Ramos (cell line): Measurements from ENCODE around the gene TMTC1.
"Not testable (repeated sequence)": the region's sequence is repeated elsewhere in the genome, so short reads cannot be mapped to it uniquely, and the experiment has no call there.

Experiments
- in situ Hi-C: fragments of 300-500 bp; cut with MboI; formaldehyde crosslinking; loops from one replicate; pipeline ENCODE4 v1.14.3; 2022; ENCODE audit warnings: low sequenced_read_pairs; ENCODE audit not compliant: unreplicated experiment

The TMTC1 gene

DNA sequence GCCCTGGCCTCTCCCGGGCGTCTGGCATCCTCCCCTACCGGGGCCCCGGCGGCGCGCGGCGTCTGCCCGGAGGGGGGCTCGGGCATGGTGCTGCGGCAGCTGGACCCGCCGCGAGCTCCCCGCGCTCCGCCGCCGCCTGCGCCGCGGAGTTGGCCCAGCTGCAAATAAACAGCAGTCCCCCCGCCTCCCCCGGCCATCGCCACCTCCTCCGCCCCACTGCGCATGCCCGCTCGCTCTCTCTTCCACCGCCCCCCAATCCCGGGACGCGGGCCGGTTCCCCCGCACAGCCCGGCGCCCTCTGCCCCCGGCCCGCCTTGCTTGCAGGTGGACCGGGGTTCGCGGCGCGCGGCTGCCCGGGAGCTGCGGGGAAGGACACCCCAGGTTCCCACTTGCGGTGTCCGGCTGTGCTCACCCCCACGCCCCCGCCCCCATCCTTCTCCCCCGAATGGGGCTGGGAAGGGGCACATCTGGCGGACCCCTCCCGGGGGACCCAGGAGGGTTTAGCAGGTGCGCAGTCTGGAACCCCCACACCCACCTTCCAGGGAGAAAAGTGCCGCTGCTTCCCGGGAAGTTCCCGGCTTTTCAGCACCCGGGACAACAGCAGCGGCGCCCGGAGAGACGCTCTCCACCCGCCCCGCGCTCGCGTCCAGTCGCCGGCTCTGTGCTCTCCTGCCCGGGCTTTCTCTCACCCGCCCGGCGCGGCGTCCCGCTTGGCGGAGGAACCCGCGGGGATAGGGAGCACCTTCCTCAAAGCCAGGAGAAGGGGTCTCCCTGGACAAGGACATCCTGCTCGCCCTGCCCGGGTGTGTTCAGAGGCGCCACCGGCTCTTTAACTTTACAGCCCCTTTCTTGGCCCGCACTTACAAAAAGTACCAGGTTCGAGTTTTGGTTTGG lies at the start of gene TMTC1:
TSS of gene TMTC1 (minus strand) at position 170 of the 894 bp plus-strand sequence. CDS start 191 bp downstream, outside the sequence.
- in situ Hi-C loops = no loop called here

DNA sequence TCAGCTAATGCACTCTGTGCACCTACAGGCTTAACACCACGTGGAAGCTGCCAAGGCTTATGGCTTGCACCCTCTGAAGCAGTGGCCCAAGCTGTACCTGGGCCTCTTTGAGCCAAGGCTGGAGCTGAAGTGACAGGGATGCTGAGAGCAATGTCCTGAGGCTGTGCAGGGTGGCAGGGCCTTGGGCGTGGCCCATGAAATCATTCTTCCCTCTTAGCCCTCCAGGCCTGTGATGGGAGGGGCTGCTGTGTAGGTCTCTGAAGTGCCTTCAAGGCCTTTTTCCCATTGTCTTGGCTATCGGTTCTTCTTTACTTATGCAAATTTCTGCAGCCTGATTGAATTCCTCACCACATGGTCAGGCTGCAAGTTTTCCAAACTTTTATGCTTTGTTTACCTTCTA lies 47.4 kb upstream of the TMTC1 start:
- in situ Hi-C loops = no loop called here

DNA sequence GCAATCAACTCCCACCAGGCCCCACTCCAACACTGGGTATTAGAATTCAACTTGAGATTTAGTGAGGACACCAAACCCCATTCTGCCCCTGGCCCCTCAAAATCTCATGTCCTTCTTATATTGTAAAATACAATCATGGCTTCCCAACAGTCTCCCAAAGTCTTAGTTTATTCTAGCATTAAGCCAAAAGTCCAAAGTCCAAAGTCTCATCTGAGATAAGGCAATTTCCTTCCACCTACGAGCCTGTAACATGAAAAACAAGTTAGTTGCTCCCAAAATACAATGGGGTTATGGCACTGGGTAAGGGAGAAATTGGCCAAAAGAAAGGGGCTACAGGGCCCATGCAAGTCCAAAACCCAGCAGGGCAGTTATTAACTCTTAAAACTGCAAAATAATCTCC lies 46.6 kb upstream of the TMTC1 start:
- in situ Hi-C loops = no loop called here

GRCh38 chr12:29818916-29819623 lies 35.3 kb upstream of the TMTC1 start:
- in situ Hi-C loops = no loop called here

DNA sequence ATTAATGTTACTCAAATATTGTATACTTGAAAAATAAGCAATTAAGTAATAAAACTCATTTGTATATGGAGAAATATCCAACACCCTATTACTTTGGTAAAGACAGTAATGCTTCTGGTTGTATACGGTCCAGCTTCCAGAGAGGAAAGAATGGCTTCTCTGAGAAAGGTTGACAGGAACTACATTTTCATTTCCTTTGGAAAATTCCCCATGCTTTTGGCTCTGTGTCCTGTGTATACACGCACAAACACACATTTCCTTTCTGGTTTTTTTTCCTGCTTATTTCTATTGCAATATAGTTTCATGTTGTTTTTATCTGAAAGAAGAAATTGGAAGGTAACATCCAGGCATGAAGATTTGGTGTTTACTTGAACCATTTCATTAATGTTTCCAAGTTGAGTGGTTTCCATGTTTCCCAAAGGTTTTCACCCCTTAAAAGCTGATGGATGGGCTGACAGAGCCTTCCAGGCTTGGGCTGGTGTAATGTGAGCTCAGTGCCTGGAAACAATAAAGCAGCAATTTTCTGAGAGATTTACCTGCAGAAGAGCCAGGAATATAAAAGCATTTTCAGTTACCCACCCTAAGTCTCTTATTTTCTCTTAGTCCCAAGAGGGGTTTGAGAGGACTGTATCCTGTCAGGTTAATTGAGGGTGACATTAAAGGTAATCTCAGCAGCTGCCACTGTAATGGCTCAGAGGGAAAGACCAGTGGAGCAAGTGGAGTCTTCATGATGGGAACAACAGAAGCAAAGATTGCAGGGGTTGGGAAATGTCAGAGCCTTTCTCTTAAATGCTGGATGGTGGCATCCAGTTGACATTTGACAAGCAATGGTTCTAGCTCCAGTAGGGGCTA lies 33.4 kb upstream of the TMTC1 start:
- in situ Hi-C loops = no loop called here

- in situ Hi-C loops = not testable (repeated sequence)
These were observed 26.0 kb upstream of the TMTC1 start for GRCh38 chr12:29809616-29810361.

DNA sequence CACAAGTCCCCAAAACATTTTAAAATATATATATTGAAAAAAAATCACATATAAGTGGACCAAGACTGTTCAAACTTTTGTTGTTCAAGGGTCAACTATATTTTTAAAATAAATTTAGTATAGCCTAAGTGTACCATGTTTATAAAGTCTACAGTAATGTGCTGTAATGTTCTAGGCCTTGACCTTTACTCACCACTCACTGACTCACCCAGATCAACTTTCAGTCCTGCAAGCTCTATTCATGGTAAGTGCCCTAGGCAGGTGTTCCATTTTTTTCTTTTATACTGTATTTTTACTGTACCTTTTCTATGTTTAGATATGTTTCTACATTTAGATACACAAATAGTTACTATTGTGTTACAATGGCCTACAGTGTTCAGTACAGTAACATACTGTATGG lies 23.4 kb upstream of the TMTC1 start:
- in situ Hi-C loops = no loop called here

- in situ Hi-C loops = no loop called here
These were observed 20.3 kb upstream of the TMTC1 start for GRCh38 chr12:29804019-29804418.

DNA sequence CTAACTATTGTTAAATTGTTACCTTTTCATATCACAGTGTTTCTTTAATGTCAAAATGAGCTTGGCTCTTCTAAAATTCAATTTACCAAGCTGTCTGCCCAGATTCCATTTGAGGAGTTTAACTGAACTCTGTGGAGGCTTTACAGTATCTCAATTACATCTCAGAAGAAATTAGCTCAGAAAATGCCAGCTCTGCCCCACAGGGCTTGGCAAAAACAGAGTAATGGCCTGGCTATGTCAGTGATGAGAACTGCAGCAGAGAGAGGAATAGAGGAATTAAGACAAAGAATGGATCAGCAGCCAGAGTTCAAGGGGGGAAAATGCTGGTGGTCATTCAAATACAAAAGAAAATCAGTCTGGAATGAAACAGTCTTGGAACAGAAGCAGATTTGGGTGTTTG lies 15.8 kb upstream of the TMTC1 start:
- in situ Hi-C loops = no loop called here

DNA sequence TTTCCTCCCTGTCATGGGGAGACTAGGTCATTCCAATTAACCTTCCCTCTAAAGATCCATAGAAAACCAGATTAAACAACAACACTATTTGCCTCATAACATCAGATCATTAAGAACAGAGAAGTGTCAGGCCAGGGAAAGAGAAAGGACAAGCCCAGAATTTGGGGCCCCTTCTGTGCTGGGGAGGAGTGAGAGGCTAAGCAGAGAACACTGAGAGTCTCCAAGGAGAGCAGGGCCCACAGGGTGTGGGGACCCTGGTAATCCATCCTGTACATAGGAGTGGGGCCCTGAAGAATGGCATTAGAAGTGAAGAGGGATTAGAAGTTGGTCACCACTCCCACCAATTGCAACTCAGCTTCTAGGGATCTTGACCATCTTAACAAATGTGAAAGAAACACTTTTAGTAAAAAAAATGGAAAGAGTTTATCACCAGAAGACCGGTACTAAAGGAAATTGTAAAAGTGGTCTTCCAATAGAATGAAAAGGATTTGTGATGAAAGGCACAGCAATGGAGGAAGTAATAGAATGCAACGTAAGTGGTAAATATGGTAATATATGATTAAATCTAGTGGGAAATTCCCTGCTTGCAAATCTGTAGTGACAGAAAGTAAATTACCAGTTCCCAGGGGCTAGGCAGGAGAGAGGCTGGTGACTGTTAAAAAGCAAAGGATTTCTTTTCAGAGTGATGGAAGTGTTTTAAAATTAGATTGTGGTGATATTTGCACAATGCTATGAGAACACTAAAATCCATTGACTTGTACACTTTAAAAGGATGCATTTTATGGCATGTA lies 14.0 kb upstream of the TMTC1 start:
- in situ Hi-C loops = no loop called here

GRCh38 chr12:29796823-29797263 lies 13.1 kb upstream of the TMTC1 start:
- in situ Hi-C loops = no loop called here

DNA sequence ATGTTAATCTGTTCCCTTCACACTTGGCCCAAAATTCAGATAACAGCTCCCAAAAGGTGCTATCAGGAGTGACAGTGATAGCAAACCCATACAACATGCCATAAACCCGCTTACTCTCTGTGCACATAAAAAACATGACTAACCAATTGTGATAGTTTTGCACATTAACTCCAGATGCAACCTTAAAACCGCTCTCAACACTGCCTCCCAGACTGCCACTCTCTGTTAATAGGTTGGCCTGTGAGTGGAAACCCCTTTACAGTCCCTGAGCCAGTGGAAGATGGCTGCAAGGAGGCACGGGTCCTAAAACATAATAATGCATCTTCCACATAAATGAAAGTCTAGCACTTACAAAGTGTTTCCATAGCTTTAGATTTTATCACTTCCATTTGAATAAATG lies 12.0 kb upstream of the TMTC1 start:
- in situ Hi-C loops = no loop called here

DNA sequence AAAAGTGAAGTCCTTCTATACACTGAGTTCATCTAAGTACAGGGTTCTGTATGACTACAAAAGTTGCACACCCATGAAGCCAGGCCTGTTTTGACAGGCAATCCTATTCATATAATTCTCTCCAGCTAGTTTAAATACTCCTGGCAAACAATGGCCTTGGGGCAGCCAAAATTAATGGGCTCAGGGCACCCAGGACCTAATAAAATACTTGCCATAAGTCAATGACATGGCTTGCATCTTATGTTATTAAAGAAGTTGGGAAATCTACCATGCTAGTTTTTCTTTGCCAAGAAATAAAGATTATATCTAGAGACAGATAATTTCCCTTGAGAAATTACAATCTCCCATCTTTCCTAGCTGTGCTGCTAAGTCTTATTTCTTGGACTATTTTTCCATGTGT lies 11.1 kb upstream of the TMTC1 start:
- in situ Hi-C loops = no loop called here

- in situ Hi-C loops = no loop called here
These were observed 9.1 kb upstream of the TMTC1 start for GRCh38 chr12:29792853-29793252.

DNA sequence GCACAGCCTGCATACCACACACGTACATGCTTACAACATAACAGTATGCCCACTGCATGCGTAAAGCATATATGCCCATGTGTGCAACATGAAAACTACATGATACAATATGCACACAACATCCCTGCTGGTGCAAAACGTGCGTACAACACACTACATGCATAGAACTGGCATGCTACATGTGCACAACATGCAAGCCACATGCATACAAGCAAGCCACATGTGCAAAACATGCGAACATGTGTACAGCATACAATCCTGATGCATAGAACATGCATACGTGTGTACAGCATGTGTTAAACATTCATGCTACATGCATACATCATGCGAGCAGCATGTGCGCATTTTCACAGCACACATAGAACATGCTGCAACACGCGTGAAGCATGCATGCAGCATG lies 8.4 kb upstream of the TMTC1 start:
- in situ Hi-C loops = no loop called here

DNA sequence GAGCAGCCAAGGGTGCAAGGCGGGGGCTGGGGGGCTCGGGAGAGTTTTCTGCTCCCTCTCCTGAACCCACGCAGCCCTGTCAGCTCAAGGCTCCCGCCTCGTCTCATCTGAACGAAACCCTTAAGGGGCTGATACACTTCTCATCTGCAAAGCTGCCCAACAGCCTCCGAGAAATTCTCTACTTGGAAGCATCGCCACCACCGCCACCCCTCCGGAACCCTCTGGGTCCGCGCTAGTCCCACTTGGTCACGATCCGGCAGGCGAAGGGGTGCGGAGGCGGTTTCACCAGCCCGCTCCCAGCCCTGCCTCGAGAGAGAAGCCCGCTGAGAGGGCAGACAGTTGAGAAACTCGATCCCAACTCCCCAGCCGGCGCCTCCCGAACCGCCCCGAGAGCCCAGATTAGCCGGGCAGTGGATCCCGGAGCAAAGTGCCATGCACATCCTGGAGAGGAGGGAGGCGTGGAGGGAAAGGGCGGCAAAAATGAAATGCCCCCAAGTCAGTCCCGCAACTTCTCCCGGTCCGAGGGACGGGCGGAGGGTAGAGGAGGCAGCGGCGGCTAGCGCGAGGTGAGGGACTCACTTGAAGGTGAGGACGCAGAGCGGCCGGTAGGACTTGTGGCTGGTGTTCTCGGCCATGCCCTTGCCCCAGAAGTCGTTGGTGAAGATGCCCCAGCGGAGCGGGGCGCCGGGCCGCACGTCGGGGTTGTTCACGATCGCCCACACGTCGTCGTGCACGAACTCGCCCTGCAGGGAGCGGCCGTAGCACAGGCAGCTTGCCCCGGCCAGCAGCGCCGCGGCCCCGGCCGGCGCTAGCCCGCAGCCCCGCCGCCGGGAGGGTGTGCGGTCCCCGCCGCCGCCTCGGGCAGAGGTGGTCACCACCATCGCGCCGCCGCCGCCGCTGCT lies 620 bp downstream of the TMTC1 start:
- in situ Hi-C loops = no loop called here

DNA sequence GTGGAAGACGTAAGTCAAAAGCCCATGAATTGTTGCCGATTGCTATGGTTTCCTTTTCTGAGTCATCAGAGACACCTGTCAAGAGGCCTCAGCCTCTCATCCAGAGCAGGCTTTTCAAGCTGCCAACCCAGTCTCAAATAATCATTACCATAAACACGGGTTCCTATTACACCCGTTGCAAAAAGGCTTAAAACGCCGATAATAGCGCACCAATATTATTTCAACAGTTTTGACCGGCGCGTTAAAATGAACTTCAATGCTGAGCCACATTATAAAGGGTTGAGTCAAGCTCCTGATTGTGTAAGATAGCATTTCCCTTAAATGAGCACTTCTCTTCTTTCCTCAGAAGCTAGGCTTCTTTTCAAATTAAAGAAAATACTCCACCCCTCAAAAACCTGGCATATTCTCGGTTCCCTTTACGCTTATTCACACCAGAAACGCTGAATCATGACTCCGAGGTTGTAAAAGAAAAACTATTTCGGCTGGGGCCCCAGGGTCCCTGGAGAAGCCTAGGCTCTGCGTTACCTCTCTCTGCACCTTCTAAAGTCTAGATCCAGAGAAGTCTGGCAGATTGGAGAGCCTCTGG lies 1.4 kb downstream of the TMTC1 start:
- in situ Hi-C loops = no loop called here
